Subcutaneous adipose tissue (tissue), 4 donors: ENCODE measurements around the gene MINDY1. TPM values are rescaled to one million over a fixed set of nuclear protein-coding genes. Genes with fewer than 3 reads are reported as not detected.

Source experiments
- total RNA-seq, 4 donors: library from RNA; depleted of rRNA; stranded (reverse); fragments of >200 nt; gene quantifications; one replicate each; pipeline ENCODE4 v1.1.0, GENCODE V29; 2016
- TF ChIP-seq, protein P1 (sequence below): fragments of 450-650 bp; IDR thresholded peaks from one replicate; pipeline ENCODE4 v1.5.1; 2016; ENCODE audit warnings: low read depth, mild to moderate bottlenecking, control low read depth, antibody characterized with exemption, moderate library complexity

The MINDY1 gene
- total RNA-seq, 4 donors from 2014 or later: 8.5 to 31.4 (median 30.7) TPM

DNA sequence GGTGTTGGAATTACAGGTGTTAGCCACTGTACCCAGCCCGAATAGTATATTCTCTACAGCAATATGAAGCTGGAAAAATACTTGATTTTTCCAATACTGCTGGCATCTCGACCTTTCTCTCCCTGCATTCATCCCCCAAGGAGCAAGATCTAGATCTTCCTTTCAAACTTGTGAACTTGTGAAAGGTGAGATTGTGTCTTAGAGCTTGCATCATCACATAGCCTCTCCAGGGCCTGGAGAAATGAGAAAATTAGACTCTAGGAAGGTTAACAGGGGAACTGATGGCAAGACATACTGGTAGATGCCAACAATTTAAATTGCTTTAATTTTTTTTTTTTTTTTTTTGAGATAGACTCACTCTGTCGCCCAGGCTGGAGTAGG is 3.6 kb upstream of the MINDY1 start:
- TF ChIP-seq, protein P1, sequence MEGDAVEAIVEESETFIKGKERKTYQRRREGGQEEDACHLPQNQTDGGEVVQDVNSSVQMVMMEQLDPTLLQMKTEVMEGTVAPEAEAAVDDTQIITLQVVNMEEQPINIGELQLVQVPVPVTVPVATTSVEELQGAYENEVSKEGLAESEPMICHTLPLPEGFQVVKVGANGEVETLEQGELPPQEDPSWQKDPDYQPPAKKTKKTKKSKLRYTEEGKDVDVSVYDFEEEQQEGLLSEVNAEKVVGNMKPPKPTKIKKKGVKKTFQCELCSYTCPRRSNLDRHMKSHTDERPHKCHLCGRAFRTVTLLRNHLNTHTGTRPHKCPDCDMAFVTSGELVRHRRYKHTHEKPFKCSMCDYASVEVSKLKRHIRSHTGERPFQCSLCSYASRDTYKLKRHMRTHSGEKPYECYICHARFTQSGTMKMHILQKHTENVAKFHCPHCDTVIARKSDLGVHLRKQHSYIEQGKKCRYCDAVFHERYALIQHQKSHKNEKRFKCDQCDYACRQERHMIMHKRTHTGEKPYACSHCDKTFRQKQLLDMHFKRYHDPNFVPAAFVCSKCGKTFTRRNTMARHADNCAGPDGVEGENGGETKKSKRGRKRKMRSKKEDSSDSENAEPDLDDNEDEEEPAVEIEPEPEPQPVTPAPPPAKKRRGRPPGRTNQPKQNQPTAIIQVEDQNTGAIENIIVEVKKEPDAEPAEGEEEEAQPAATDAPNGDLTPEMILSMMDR: no peak

DNA sequence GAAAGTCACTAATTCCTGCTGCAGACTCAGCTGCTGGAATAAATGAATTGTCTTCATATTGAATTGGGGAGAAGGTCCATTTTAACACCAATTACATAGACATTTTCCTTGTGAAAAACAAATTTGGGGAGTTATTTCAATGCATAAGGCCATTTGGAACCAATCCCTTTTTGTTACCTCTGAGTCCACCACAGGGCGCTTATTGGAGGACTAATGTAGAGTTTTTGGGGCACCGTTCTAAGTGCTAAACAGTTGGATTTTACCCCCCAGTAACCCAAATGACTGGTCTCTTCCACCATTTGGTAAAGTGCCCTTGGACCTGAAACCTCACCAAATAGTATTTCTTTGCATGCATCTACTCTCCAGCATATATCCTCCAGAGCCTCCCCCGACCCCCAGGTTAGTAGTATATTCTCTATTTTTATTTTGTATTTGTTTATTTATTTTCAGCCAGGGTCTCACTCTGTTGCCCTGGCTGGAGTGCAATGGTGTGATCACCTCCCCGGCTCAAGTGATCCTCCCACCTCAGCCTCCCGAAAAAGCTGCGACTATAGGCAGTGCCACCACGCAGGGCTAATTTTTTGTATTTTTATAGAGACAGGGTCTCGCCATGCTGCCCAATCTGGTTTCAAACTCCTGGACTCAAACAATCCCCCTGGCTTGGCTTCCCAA is 3.1 kb upstream of the MINDY1 start:
- TF ChIP-seq, protein P1: no peak

DNA sequence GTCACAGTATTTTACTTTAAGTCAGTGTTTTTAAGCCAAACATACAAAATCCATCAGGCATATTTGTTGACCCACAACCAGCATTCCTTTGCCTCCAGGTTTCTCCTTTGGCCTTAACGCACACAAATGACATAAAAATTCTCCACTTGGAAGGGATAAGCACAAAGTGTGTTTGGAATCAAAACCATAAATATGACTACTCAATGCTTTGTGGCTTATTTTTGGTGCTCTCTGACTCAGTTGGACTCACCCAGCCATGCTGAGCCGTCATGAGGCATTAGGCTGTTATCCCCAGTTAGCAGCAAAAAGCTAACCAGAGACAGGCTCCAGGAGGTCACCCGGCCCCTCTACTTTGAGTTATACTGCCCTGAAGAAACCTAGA is 2.5 kb upstream of the MINDY1 start:
- TF ChIP-seq, protein P1: no peak

DNA sequence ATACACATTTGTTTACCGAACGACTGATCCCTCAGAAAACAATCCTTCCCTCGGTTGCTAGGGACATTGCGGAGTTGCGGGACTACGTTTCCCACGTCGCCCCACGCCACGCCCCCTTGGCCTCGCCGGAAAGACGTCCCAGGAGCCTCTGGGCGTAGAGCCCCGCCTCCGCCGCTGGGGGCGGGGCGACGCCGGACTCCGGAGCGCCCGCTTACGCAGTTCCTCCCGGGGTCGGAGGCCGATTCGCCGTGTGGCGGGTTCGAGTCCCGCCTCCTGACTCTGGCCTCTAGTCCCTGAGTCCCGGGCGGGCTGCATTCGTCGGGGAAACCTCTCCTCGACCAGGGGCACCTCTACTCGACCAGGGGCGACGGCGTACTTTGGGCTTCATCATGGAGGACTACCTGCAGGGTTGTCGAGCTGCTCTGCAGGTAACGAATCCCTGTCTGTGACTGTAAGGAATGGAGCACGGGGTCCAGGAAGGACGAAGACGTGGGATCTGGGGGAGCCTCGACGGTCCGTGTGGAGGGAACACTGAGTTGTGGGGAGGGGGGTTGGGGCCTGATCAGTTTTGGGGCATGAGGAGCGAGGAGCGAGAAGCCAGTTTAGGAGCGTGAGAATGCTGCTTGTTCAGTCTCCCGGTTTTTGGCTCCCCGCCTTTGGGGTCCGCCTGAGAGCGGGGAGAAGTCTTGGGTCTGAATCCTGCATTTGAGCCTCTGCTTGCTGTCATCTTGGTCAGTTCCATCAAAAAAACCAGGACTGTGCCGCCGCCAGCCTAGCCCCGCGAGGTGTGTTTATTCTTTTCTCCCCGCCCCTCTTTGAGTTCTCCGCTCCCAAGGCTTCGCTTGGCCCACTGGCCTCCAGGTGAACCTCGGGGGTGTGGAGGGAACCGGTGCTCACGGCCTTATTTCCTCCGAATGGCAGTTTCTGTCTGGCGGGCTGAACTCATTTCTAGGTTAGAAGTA is 1.8 kb upstream of the MINDY1 start, which contains the start of gene PRUNE1:
Gene PRUNE1, plus strand, starts transcription at position 206 of the 962 bp plus-strand sequence. Its CDS starts 184 bp downstream, at position 390.
- TF ChIP-seq, protein P1: no peak

DNA sequence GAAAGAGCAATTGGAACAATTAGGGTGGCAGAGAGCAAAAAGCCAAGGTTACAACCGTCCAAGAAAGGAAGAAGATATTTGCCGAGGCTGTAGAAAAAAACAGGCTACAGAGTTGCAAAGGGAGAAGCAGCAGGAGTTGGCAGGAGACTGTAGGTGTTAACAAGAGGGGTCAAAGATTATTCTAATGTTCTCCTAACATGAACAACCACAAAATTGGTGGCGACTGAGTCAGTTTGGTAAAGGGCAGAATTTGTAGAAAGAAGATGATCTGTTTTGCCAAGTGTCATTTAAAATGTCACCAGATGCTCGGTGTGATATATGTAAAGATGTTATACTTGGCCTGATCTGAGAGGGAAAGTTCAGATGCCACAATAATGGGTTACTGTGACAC is 1.1 kb upstream of the MINDY1 start:
- TF ChIP-seq, protein P1: no peak

DNA sequence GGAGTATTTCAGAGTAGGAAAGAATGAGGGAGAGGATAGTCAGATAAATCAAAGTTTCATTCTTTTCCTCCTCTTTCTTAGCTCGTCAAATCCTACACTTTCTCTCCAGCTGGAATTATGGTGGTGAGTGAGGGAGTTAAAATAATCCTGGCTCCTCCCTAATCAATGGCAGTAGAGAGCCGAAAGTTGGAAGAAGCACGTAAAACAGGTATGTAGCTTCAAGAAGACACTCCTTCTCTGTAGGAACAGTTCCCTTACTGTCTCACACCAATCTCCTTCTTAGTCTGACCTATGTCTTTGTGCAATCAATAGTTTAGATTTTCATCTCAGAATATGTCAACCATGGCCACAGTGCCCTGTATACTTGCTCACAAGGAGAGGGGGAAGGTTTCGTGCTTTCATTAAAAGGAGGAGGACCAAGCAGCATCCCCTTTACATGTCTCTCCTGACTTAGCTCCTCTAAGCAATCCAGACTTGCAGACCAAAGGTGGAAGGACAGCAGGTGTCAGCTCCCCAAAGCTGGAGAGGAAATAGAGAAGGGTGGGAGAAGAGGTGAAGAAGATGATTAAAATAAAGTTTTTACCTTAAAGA is 878 bp downstream of the MINDY1 start:
- TF ChIP-seq, protein P1: no peak

DNA sequence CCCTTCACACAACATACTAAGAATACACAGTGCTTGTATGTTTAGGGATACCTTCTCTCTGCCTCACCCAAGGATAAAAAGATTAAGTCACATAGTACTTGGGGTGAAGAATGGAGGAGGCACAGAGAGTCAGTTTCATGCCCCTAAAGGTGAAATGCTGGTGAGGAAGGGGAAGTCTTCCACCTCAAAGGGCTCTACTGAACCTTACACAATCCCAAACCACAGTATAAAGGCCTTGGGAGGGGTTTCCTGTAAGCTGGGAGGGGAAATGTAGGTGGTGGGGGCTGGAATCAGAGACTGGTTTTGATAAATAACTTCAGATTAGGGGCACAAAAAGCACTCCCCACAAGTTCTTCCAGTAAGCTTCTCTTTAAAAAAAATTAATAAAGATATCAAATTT is 3.5 kb downstream of the MINDY1 start:
- TF ChIP-seq, protein P1: no peak
